HG02642 (cell line): Measurements from ENCODE around the gene POSTN.

Experiments used
- ATAC-seq: cut with Tn5 transposase; IDR thresholded peaks from one replicate; pipeline ENCODE4 v1.9.1; 2021; ENCODE audit warnings: mild to moderate bottlenecking; ENCODE audit not compliant: unreplicated experiment, poor library complexity

POSTN gene, protein sequence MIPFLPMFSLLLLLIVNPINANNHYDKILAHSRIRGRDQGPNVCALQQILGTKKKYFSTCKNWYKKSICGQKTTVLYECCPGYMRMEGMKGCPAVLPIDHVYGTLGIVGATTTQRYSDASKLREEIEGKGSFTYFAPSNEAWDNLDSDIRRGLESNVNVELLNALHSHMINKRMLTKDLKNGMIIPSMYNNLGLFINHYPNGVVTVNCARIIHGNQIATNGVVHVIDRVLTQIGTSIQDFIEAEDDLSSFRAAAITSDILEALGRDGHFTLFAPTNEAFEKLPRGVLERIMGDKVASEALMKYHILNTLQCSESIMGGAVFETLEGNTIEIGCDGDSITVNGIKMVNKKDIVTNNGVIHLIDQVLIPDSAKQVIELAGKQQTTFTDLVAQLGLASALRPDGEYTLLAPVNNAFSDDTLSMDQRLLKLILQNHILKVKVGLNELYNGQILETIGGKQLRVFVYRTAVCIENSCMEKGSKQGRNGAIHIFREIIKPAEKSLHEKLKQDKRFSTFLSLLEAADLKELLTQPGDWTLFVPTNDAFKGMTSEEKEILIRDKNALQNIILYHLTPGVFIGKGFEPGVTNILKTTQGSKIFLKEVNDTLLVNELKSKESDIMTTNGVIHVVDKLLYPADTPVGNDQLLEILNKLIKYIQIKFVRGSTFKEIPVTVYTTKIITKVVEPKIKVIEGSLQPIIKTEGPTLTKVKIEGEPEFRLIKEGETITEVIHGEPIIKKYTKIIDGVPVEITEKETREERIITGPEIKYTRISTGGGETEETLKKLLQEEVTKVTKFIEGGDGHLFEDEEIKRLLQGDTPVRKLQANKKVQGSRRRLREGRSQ

DNA sequence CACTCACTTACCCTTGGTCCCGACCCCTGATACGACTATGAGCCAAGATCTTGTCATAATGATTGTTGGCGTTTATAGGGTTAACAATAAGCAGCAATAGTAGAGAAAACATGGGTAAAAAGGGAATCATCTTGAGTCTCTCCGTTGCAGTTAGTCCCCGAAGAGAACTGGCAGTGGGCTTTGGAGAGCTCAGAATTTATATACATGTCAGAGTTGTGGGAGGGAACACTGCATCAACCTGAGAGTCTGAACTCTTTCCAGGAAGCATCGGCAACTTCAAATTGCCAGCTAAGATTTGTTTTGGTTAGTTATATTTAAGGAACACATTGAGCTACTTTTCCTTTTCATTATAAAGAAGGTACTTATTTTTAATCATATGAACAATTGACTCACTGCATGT, at the start of gene POSTN:
POSTN (minus strand) TSS at position 172 of the 400 bp plus-strand sequence; CDS start at position 130, 42 bp downstream.
- no peak for ATAC-seq

- no peak for ATAC-seq
Observed at GRCh38 chr13:37647031-37647650, 48.6 kb upstream of the POSTN start.

DNA sequence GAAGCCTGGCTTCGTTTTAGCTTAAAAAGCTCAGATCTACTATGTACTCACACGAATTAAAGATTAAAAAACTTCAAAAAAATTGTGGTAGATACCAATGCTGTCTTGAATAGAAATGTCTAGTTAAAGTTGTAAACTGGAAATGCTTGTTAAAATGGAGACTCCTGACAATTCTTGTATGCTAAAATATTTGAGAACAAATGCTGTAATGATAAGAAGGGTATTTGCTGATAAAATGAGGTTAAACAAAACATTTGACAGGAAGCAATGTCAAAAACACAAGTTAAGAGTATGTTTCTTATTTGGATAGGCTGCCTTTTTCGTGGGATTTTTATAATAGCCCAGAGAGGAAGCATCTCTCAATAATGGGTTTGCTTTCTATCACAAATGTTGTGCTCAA, 48.0 kb upstream of the POSTN start:
- ATAC-seq = no peak

GRCh38 chr13:37645181-37645740, 46.7 kb upstream of the POSTN start:
- no peak for ATAC-seq

DNA sequence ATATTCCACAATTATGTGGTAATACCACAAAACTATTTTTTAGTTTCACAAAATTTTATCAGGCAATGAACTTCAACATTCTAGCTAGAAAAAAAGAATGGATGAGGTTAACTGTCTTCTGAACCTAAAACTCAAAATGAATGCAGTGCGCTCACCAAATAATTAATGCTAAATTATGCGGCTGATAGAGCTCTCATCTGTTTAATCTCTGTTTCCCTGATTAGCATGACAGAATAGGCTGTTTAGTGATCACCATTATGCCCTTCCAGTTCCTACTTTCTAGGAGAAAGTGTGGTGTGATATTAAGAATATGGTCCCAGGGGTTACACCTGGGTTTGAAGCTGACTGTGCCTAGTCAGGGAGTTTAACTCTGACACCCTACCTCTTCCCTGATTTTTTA, 42.8 kb upstream of the POSTN start:
- ATAC-seq = no peak

- no peak for ATAC-seq
Observed at GRCh38 chr13:37640499-37640898, 41.9 kb upstream of the POSTN start.

DNA sequence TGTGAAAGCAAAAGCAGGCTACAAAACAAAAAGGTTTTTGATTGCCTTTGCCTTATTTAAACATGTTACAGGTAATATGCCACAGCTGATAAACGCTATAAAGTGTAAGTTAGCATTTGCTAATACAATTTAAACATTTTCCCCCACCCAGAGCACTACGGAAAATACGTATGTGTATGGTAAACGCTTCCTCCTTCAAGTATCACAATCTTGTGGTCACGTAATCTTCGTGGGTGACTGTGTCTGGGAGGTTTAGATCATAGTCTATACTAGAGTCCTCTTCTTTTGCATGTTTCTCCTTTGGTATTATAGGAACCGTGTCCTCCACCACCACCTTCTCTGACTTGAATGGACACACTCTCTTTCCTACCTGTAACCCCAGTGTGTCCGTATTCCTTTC, 38.1 kb upstream of the POSTN start:
- ATAC-seq = no peak

DNA sequence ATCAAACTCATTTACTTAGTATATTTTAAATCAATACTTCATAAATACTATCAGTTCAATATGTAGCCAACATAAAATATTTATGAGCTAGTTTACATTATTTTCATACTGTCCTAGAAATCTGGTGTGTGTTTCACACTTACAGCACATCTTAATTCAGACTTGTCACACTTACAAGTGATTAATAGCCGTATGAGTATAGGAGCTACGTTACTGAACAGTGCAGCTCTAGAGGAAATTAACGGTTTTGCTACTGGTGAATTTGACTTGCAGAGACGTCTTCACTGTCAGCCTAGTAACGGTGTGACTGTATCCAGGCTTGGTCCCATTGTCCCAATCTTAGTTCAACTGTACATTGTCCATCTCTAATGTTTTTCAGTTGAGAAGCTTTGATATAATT, 33.7 kb upstream of the POSTN start:
- no peak for ATAC-seq

DNA sequence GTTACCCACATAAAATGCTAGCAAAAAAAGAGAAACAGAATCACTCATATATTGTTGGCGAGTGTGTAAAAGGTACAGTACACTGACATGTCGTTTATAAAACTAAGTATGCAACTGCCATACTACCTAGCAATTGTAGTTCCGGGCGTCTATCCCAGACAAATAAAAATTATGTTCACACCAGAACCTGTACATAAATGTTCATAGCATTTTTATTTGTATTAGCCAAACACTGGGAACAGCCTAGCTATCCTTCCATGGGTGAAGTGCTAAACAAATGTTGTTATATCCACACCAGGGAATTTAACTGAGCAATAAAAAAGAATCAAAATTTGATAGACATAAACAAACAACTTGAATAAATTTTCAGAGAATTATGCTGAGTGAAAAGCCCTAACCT, 28.9 kb upstream of the POSTN start:
- no peak for ATAC-seq

DNA sequence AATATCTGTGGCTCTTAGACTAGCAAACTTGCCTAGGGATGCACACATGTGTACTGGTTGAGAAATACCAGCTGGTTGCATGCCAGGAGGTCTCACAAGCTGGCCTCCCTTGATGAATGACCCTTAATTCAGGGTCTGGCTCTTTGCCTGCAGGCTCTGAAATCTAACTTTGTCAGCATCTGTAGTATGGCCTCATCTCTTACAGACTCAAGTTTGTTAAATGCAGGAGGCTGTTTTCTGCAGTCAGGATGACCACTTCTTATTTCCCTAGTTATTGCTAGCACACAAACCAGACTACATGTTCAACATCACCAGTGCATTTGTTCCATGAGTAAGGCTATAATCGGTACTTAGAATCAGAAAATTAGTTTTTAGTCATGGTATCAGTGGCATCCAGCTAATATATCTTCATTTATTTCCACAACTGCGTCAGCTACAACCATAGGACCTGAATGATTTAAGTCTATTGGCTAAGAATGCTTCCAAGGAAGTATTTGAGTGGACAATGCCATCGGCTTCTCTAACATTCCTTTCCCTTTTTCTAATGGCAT, 23.3 kb upstream of the POSTN start:
- ATAC-seq = no peak

DNA sequence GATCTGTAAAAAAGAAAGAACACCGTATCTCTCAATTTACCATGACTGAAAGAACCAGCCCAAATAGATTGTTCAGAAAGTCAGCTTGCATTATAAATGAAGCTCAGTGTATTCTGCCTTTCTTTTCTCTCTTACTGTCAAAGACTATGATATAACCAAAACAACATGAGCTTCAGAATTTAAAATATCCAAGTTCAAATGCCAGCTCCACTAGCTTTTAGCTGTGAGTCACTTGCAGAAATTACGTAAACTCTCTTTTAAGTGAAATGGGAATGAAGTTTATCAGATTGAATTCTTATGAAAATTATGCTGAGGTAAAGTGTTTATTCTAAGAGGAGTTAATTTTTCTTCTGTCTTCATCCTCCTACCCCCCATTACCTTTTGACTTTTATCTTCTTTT, 20.0 kb upstream of the POSTN start:
- no peak for ATAC-seq

DNA sequence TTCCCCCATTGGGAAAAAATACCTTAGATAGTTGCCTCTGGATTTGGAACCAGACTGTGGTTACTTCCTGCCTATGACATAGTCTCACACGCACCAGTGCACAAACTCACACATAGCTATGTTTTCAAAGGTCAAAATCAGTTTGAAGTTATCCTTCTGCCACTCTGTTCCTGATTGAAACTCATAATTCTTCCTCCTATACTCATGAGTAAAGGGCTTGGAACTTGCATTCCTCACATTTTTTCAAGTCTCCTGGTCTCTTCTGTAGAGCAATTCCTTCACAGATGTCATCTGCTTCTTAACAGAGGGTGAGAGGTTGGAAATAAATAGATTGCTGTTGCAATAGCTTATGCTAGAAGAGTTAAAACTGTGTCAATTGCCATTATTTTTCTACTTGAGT, 18.6 kb upstream of the POSTN start:
- no peak for ATAC-seq

- ATAC-seq = no peak
Observed at GRCh38 chr13:37616131-37616530, 17.6 kb upstream of the POSTN start.

DNA sequence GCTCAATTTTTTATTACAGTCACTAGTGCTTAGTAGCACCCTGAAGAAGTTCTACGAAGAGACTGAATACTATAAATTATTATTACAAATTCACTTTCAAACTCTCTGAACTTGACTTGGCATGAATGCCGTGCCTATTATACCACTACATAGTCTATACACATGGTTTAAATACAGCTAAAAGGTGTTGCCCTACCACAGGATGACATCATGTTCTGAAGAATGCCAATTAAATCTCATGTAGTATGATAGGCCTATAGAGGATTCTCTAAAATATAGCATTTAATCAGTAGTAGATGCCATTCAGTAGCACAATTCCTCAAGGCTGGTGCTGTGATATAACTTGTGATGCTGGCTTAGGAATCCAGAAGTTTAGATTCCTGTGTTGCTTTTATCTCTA, 16.7 kb upstream of the POSTN start:
- ATAC-seq = no peak

GRCh38 chr13:37613638-37614037, 15.1 kb upstream of the POSTN start:
- no peak for ATAC-seq

DNA sequence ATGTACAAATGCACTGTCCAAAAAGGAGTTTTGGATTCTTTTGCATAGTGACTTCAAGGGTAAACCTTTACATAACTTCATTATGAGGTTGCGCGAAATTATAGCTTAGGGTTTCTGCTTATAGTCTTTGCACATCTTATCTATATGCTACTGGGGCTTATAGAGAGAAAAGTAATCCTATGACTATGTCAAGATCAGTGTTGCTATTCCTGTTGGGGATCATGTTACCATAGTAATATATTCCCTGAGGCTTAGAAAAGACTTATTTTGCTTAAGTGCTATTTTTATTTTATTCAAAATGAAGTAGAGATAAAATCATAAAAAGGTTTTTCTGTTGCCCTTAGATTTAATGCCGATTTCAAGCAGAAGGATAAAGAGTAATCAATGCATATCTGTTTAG, 14.7 kb upstream of the POSTN start:
- ATAC-seq = no peak

DNA sequence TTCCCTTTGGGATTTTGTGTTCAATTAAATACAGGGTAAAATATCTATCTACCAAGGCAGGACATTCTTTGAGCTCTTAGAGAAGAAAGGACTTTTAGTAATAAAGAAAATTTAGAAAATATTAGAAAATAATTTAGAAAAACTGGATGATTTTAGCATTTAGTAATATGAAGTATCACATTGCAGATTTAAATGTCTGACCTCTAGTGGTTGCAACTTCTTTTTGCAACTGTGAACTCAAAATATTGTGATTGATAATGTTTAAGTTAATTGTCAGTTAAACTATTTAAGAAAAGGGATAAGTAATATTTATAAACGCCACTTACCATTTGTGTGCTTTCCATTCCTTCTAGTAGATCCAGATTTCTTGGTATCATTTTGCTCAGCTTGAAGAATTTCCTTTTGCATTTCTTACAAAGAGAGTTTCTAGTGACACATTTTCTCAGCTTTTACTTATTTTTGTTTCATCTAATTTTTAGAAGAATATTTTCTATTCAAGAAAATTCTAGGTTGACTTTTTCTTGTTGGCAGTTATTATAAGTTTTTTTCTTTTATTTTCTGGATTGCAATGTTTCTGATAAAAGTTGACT, 10.3 kb upstream of the POSTN start:
- no peak for ATAC-seq

DNA sequence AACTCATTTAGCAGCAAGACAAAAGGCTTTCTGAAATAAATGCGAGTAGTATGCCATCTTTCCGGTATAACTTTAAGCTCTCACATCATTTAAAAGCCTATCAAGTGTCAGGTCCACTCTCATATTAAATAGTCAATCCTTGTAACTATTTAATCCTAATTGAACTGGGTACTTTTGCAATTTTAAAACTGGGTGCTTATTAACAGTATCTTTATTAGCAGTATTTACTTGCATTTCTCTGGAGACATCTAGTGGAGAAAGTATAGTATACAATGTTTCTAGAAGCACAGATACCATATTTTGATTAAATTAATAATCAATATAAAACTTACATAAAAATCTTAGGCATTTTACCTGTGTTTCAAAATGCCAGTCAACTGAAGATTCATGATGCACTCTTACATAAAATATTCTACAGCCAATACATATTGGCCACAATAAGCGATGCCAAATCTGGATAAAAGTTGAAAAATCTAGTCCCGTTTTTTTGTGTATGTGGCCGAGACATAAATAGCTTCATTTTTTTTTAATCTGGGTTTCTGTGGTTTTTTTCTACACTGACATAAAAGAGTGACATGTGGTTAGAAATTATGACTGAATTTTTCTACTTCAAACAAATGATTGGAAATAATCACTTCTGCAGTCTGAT, 4.3 kb upstream of the POSTN start:
- no peak for ATAC-seq

DNA sequence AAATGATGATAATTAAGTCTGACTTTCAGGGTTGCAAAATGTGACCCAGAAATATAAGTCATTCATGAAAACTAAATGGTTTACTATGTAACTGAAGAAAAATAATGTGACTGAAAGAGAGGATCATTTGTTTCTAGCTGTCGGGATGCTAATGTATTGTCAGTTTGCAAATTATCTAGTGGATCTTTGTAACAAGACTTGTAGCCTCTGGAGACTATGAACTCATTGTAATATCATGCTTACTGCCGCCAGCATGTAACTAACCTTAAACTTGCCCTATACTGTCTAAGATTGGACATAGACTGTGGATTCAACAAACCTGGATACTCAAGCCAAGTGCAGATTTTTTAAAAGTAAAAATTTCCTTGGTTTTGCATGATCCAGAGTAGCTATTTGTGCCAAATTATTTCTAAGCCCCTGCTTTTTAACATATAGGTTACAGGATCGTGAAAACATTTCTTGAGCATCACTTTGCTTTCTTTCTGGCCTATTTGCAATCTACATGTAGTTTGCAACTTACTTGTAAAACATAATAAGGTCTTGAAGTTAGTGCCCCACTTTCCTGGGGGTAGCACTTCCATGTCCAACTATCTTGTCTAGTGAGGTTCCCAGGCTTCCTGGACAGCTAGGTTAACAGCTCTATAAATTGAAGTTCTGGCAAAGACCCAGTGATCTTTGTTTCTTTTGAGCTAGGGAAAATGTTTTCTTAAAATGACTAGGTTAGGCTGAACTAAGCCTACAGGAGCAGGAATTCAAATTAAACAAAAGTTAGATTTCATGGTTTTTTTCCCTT, 3.3 kb upstream of the POSTN start:
- ATAC-seq = no peak
